Skin of body (tissue), 2 donors: ENCODE measurements around the gene INSIG2. TPM values are rescaled to one million over a fixed set of nuclear protein-coding genes. Genes with fewer than 3 reads are reported as not detected.

Source experiments
- DNase-seq: peaks from one replicate; lab custom pipeline; 2025; lab: John Stamatoyannopoulos, UW
- total RNA-seq: library from RNA; depleted of rRNA; stranded (reverse); fragments of >200 nt; gene quantifications from one replicate; pipeline ENCODE4 v1.2.3, GENCODE V29; 2014

Gene INSIG2
- total RNA-seq, 1 donor from 2014 or later: 21.9 TPM

- DNase-seq: no peak
These were observed 39.0 kb downstream of the INSIG2 start for GRCh38 chr2:118127250-118127649.

GRCh38 chr2:118128826-118129225, 40.6 kb downstream of the INSIG2 start:
- no peak for DNase-seq

- DNase-seq: no peak
These were observed 42.1 kb downstream of the INSIG2 start for GRCh38 chr2:118130385-118130784.

- DNase-seq: no peak
These were observed 43.5 kb downstream of the INSIG2 start for GRCh38 chr2:118131771-118132170.

- DNase-seq: no peak
These were observed 45.6 kb downstream of the INSIG2 start for GRCh38 chr2:118133916-118134315.

- DNase-seq: no peak
These were observed 46.4 kb downstream of the INSIG2 start for GRCh38 chr2:118134650-118135049.

GRCh38 chr2:118145207-118145606, 56.9 kb downstream of the INSIG2 start:
- no peak for DNase-seq

GRCh38 chr2:118145806-118146205, 57.5 kb downstream of the INSIG2 start:
- no peak for DNase-seq

- DNase-seq: no peak
These were observed 58.3 kb downstream of the INSIG2 start for GRCh38 chr2:118146315-118147283.

- no peak for DNase-seq
These were observed 59.9 kb downstream of the INSIG2 start for GRCh38 chr2:118148133-118148532.

GRCh38 chr2:118148809-118149208, 60.5 kb downstream of the INSIG2 start:
- DNase-seq: peak; percentile 79

GRCh38 chr2:118150294-118150693, 62.0 kb downstream of the INSIG2 start:
- DNase-seq: no peak

GRCh38 chr2:118151831-118152230, 63.6 kb downstream of the INSIG2 start:
- no peak for DNase-seq

- no peak for DNase-seq
These were observed 65.2 kb downstream of the INSIG2 start for GRCh38 chr2:118153433-118153832.

- no peak for DNase-seq
These were observed 65.9 kb downstream of the INSIG2 start for GRCh38 chr2:118154176-118154575.

Other genes starting within 250 kb of the INSIG2 start
- 34.7 TPM for gene CCDC93, start 74.4 kb upstream of the INSIG2 start, total RNA-seq